ENCODE measurements around the gene THAP12.
A peak's percentile ranks its signal among the peaks of the same experiment; 100 is the strongest.
"Not testable (repeated sequence)": the region's sequence is repeated elsewhere in the genome, so short reads cannot be mapped to it uniquely, and the experiment has no call there.

Gene THAP12

GRCh38 chr11:76327202-76327601 lies 53.7 kb downstream of the THAP12 start:
- Histone ChIP-seq H3K9ac (ENCODE audit: low read depth, low read length) (no peak overlapping the region), H3K27me3 (ENCODE audit: insufficient read depth, low read length) (peaks cover 12% of the 10 kb centered on the region), H3K27ac (ENCODE audit: low read depth, low read length) (no peak overlapping the region), H3K36me3 (ENCODE audit: insufficient read depth, low read length) (no peaks in the 10 kb centered on the region), H3K4me3 (ENCODE audit: low read length) (no peak overlapping the region), H3K9me3 (ENCODE audit: insufficient read depth, low read depth, low read length) (no peaks in the 10 kb centered on the region), H3K4me1 (ENCODE audit: insufficient read depth, low read length) (peaks cover 13% of the 10 kb centered on the region; the same call in 1 of the 2 replicates)
- WGBS: 74% methylated on average over 1 of the region's 1 CpG

GRCh38 chr11:76325185-76325584 lies 55.7 kb downstream of the THAP12 start:
- Histone ChIP-seq H3K4me3 (ENCODE audit: low read length) (no peak overlapping the region), H3K9me3 (ENCODE audit: insufficient read depth, low read depth, low read length) (no peaks in the 10 kb centered on the region), H3K4me1 (ENCODE audit: insufficient read depth, low read length) (peaks cover 13% of the 10 kb centered on the region; the same call in 1 of the 2 replicates), H3K27ac (ENCODE audit: low read depth, low read length) (no peak overlapping the region), H3K27me3 (ENCODE audit: insufficient read depth, low read length) (peaks cover 32% of the 10 kb centered on the region), H3K9ac (ENCODE audit: low read depth, low read length) (no peak overlapping the region), H3K36me3 (ENCODE audit: insufficient read depth, low read length) (no peaks in the 10 kb centered on the region)
- 100% methylated on average over 2 of the region's 2 CpGs for WGBS

- Histone ChIP-seq H3K4me1 (ENCODE audit: insufficient read depth, low read length) (peaks cover under 1% of the 10 kb centered on the region; the same call in 1 of the 2 replicates), H3K27ac (ENCODE audit: low read depth, low read length) (no peak overlapping the region), H3K27me3 (ENCODE audit: insufficient read depth, low read length) (peaks cover 39% of the 10 kb centered on the region), H3K9me3 (ENCODE audit: insufficient read depth, low read depth, low read length) (no peaks in the 10 kb centered on the region), H3K4me3 (ENCODE audit: low read length) (no peak overlapping the region), H3K9ac (ENCODE audit: low read depth, low read length) (no peak overlapping the region), H3K36me3 (ENCODE audit: insufficient read depth, low read length) (no peaks in the 10 kb centered on the region)
- WGBS: 90% methylated on average over 6 of the region's 6 CpGs
These were observed 57.1 kb downstream of the THAP12 start for GRCh38 chr11:76323804-76324203.

- not testable (repeated sequence) for H3K36me3 ChIP-seq (ENCODE audit: insufficient read depth, low read length); H3K4me1 ChIP-seq (ENCODE audit: insufficient read depth, low read length); H3K9me3 ChIP-seq (ENCODE audit: insufficient read depth, low read depth, low read length); H3K27ac ChIP-seq (ENCODE audit: low read depth, low read length); H3K9ac ChIP-seq (ENCODE audit: low read depth, low read length); H3K4me3 ChIP-seq (ENCODE audit: low read length)
- 85% methylated on average over 2 of the region's 2 CpGs for WGBS
- peaks cover 39% of the 10 kb centered on the region for H3K27me3 ChIP-seq (ENCODE audit: insufficient read depth, low read length)
These were observed 57.6 kb downstream of the THAP12 start for GRCh38 chr11:76323375-76323774.

- H3K4me1 ChIP-seq (ENCODE audit: insufficient read depth, low read length): no peaks in the 10 kb centered on the region
- no peak overlapping the region for H3K27ac ChIP-seq (ENCODE audit: low read depth, low read length)
- no peaks in the 10 kb centered on the region for H3K9me3 ChIP-seq (ENCODE audit: insufficient read depth, low read depth, low read length)
- no peak overlapping the region for H3K4me3 ChIP-seq (ENCODE audit: low read length)
- H3K9ac ChIP-seq (ENCODE audit: low read depth, low read length): no peak overlapping the region
- 88% methylated on average over 2 of the region's 2 CpGs for WGBS
- peaks cover 39% of the 10 kb centered on the region for H3K27me3 ChIP-seq (ENCODE audit: insufficient read depth, low read length)
- no peaks in the 10 kb centered on the region for H3K36me3 ChIP-seq (ENCODE audit: insufficient read depth, low read length)
These were observed 58.0 kb downstream of the THAP12 start for GRCh38 chr11:76322942-76323341.

- Histone ChIP-seq H3K27me3 (ENCODE audit: insufficient read depth, low read length) (peaks cover 39% of the 10 kb centered on the region), H3K9me3 (ENCODE audit: insufficient read depth, low read depth, low read length) (no peaks in the 10 kb centered on the region), H3K9ac (ENCODE audit: low read depth, low read length) (no peak overlapping the region), H3K36me3 (ENCODE audit: insufficient read depth, low read length) (no peaks in the 10 kb centered on the region), H3K4me1 (ENCODE audit: insufficient read depth, low read length) (no peaks in the 10 kb centered on the region), H3K27ac (ENCODE audit: low read depth, low read length) (no peak overlapping the region), H3K4me3 (ENCODE audit: low read length) (peak overlapping the region; percentile 48)
- 63% methylated on average over 5 of the region's 5 CpGs for WGBS
These were observed 58.4 kb downstream of the THAP12 start for GRCh38 chr11:76322540-76322939.

- H3K4me3 ChIP-seq (ENCODE audit: low read length): peak overlapping the region; percentile 48
These were observed 59.0 kb downstream of the THAP12 start for GRCh38 chr11:76321820-76322524.

GRCh38 chr11:76321340-76321739 lies 59.6 kb downstream of the THAP12 start:
- no peaks in the 10 kb centered on the region for H3K4me1 ChIP-seq (ENCODE audit: insufficient read depth, low read length)
- no peaks in the 10 kb centered on the region for H3K9me3 ChIP-seq (ENCODE audit: insufficient read depth, low read depth, low read length)
- H3K27me3 ChIP-seq (ENCODE audit: insufficient read depth, low read length): peaks cover 39% of the 10 kb centered on the region
- no peak overlapping the region; the same call in 1 of the 2 replicates for H3K9ac ChIP-seq (ENCODE audit: low read depth, low read length)
- WGBS: 30% methylated on average over 5 of the region's 8 CpGs
- no peak overlapping the region for H3K27ac ChIP-seq (ENCODE audit: low read depth, low read length)
- peak overlapping the region; percentile 48 for H3K4me3 ChIP-seq (ENCODE audit: low read length)
- H3K36me3 ChIP-seq (ENCODE audit: insufficient read depth, low read length): no peaks in the 10 kb centered on the region

More at GRCh38 chr11:76321820-76322524, 59.0 kb downstream of the THAP12 start:
- H3K27ac ChIP-seq (ENCODE audit: low read depth, low read length): no peak overlapping the region
- 4% methylated on average over 59 of the region's 59 CpGs for WGBS
- no peaks in the 10 kb centered on the region for H3K9me3 ChIP-seq (ENCODE audit: insufficient read depth, low read depth, low read length)
- no peaks in the 10 kb centered on the region for H3K36me3 ChIP-seq (ENCODE audit: insufficient read depth, low read length)
- H3K4me1 ChIP-seq (ENCODE audit: insufficient read depth, low read length): no peaks in the 10 kb centered on the region
- H3K27me3 ChIP-seq (ENCODE audit: insufficient read depth, low read length): peaks cover 39% of the 10 kb centered on the region
- no peak overlapping the region; the same call in 1 of the 2 replicates for H3K9ac ChIP-seq (ENCODE audit: low read depth, low read length)

- H3K9ac ChIP-seq (ENCODE audit: low read depth, low read length): no peak overlapping the region
- WGBS: 78% methylated on average over 6 of the region's 6 CpGs
- no peaks in the 10 kb centered on the region for H3K9me3 ChIP-seq (ENCODE audit: insufficient read depth, low read depth, low read length)
- H3K4me1 ChIP-seq (ENCODE audit: insufficient read depth, low read length): no peaks in the 10 kb centered on the region
- no peak overlapping the region for H3K27ac ChIP-seq (ENCODE audit: low read depth, low read length)
- H3K27me3 ChIP-seq (ENCODE audit: insufficient read depth, low read length): peaks cover 39% of the 10 kb centered on the region
- H3K4me3 ChIP-seq (ENCODE audit: low read length): no peak overlapping the region
- H3K36me3 ChIP-seq (ENCODE audit: insufficient read depth, low read length): no peaks in the 10 kb centered on the region
These were observed 60.0 kb downstream of the THAP12 start for GRCh38 chr11:76320929-76321328.

GRCh38 chr11:76319798-76320197 lies 61.1 kb downstream of the THAP12 start:
- WGBS: 93% methylated on average over 5 of the region's 5 CpGs
- not testable (repeated sequence) for H3K27ac ChIP-seq (ENCODE audit: low read depth, low read length); H3K4me3 ChIP-seq (ENCODE audit: low read length); H3K4me1 ChIP-seq (ENCODE audit: insufficient read depth, low read length); H3K9ac ChIP-seq (ENCODE audit: low read depth, low read length); H3K9me3 ChIP-seq (ENCODE audit: insufficient read depth, low read depth, low read length); H3K36me3 ChIP-seq (ENCODE audit: insufficient read depth, low read length)
- H3K27me3 ChIP-seq (ENCODE audit: insufficient read depth, low read length): peaks cover 39% of the 10 kb centered on the region

GRCh38 chr11:76318744-76319384 lies 62.1 kb downstream of the THAP12 start:
- 17% methylated on average over 6 of the region's 7 CpGs for WGBS
- Histone ChIP-seq H3K4me3 (ENCODE audit: low read length) (no peak overlapping the region), H3K36me3 (ENCODE audit: insufficient read depth, low read length) (no peaks in the 10 kb centered on the region), H3K9ac (ENCODE audit: low read depth, low read length) (no peak overlapping the region), H3K9me3 (ENCODE audit: insufficient read depth, low read depth, low read length) (no peaks in the 10 kb centered on the region), H3K27me3 (ENCODE audit: insufficient read depth, low read length) (peaks cover 39% of the 10 kb centered on the region), H3K4me1 (ENCODE audit: insufficient read depth, low read length) (no peaks in the 10 kb centered on the region), H3K27ac (ENCODE audit: low read depth, low read length) (no peak overlapping the region)
